GM12872 (cell line): ENCODE measurements around the gene HOXA10.
A peak's percentile ranks its signal among the peaks of the same experiment; 100 is the strongest.

Experiments
- TF ChIP-seq, protein P1 (sequence below): IDR thresholded peaks from 3 replicates; pipeline ENCODE4 v1.5.1; 2011; ENCODE audit warnings: low read depth, mild to moderate bottlenecking, low read length, moderate library complexity; ENCODE audit not compliant: insufficient read depth

HOXA10 gene

DNA sequence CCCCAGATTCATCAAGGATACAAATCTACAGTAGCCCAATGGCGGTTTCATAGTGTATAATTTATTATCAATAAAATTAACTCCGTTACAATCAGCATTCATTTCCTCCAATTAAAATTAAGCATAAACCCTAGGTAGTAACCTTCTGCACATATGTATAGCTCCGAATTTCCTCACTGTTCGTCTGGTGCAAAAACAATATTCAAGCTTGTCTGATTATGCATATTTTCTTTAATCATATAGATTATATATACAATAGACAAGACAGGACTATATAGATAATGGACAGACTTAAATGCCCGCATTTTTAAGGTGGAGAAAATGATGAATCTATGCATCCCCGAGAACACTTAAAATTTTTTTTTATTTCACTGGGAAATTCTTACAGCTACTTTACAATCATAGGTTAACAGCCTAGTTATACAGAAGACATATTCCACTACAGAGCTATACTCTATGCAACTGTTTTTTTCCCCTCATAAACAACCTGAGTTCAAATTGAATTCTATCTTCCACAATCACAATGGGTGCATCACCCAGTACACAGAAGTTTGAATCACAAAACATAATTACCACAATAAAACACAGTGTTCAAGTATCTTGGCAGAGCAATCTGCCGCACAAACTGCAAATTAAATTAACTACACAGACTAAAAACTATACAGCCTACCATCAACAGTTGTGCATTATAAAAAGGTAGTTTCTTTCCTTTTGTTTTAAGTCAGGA, 11.4 kb downstream of the HOXA10 start:
- TF ChIP-seq, protein P1, sequence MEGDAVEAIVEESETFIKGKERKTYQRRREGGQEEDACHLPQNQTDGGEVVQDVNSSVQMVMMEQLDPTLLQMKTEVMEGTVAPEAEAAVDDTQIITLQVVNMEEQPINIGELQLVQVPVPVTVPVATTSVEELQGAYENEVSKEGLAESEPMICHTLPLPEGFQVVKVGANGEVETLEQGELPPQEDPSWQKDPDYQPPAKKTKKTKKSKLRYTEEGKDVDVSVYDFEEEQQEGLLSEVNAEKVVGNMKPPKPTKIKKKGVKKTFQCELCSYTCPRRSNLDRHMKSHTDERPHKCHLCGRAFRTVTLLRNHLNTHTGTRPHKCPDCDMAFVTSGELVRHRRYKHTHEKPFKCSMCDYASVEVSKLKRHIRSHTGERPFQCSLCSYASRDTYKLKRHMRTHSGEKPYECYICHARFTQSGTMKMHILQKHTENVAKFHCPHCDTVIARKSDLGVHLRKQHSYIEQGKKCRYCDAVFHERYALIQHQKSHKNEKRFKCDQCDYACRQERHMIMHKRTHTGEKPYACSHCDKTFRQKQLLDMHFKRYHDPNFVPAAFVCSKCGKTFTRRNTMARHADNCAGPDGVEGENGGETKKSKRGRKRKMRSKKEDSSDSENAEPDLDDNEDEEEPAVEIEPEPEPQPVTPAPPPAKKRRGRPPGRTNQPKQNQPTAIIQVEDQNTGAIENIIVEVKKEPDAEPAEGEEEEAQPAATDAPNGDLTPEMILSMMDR: no peak

DNA sequence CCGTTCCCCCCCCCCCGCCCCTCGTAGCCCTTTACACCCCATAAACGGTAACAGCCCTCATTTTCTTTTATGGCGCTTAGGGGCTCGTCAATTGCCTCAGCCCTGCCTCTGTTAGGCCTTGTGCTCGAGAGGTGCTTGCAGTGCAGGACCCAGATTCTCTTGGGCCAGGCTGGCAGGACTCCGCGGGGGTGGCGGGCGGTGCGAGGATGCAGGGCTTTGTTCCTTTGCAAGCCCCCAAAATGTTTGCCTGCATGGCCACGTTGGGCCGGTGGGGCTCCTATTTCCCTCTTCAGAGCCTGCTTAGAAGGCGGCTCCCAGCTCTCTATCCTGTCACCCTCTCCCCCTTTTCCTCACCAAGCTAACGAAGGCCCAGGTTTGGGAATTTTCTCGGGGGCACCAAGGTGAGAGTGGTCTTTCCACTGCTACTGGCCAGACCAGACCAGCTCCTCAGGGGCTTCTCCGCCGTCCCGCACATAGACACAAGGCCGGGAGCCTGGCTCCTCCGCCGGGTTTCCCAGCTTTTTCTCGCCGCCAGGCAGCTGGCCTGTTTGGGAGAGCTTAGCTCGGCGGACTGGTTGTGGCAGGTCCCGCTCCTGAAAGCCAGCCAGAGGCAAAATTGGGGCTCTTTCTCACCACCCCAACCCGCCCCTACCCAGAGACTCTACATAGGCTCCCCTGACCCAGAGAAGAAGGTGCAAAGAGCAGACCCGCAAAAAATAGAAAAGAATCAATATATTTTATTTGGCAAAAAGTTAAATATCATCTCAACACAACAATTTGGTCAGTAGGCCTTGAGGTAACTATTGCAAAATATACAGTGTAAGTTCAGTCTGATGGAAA, 12.2 kb downstream of the HOXA10 start:
- TF ChIP-seq, protein P1: no peak

DNA sequence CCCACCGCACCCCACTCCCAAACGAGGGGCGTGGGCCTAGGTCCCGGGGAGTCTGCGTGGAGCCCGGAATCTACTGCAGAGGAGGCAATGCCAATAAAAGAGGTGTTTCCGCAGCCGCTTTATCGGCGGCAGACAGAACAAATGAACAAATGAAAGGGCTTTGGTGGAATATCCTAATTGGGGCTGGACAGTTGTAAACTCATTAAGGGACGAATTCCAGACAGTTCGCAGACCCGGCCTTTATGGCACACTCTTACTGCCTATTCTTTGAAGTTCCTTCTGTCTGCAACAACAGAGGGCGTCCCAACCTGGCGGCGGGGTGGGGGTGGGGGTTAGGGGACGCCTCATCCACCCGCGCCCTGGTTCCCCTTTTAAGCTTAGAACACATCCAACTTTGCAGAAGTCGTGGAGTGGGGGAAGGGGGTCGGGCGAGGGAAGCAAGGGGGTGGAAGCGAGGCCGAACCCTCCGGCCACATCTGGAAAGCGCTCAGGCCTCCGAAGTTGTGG, 12.9 kb downstream of the HOXA10 start:
- TF ChIP-seq, protein P1: no peak

DNA sequence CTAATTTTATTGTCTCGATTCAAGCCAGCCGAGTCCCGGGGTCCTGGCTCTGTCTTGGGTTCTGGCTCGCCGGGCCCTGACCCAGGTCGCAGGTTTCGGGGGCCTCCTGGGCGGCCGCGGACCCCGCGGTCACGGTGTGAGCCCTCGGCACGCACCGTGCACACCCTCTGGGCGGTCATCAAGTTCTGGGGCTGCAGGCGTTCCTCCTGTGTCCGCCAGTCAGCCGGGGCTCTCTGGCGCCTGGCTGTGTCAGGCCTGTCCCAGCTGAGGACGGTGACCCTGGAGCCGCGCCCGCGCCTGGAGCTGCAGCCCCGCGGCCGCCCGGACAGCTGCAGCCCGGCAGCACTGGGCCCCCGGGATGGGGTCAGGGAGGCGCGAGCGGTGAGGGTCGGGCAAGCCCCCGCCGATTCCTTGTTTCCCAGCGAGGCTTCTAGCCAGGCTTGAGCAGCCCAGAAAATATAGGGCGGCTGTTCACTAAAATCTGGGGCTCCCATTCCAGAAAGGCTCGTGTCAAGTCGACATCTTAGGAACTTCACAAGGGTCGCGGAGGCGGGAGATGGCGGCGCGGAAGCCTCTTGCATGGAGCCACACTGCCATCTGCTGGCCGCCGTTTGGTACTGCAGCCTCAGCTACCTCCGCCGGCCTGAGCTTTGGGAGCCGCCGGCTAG, 13.4 kb downstream of the HOXA10 start:
- TF ChIP-seq, protein P1: peak; percentile 97

DNA sequence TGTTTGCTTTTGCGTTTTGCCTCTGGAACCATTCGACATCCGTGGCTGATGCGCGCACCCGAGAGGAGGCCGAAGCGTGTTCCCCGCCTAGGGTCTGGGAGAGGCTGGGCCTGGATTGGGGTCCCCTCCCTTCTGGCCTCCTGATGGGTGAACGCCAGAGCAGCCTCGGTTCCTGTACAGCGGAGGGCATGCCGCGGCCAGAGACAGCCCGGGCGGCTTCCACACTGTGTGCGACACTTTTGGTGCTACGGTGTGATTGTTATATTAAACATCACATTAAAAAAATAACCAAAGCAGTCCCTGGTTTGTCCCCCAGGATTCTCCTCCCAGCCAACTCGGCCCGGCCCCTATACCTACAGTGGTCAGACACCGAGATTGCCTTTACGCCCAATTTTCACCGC, 14.0 kb downstream of the HOXA10 start:
- TF ChIP-seq, protein P1: no peak

DNA sequence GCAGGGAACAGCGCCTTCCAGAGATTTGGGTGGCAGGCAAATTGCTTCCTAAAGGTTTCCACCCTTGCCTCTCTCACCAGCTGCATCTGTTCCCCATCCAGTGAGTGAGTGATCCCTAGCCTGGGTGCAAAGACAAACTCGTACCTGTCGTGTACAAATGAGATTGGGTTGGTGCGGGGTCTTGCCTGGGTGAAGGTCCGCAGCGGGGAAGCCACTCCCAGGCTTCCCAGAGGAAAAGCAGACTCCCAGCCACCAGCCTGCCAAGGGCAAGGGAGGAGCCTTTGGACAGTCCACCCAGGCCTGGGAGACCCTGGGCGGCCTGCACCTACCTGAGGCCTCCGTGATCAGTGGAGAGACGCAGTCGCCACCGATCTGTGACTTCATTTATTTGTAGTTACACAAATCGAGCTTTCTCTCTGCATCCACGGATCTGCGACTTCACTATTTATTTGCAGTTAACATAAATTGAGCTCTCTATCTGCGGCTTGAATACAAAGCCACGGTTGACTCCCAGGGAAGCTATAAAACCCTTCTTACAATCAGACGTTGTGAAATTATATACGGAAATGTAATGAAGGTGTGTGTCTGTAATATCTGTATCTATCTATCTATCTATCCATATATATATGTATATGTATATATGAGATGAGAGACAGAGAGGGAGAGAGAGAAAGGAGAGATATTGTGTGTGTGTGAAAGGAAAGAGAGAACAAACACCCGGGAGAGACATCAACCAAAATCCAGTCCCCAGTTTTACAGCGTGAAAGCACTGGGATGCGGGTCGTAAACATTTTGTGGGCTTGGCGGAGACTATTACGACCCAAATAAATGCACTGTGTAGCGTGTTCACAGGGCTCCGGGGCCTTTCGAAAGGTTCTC, 14.6 kb downstream of the HOXA10 start:
- TF ChIP-seq, protein P1: no peak
